Chondrocyte (in vitro differentiated cells): Measurements from ENCODE around the gene AUTS2. TPM values are rescaled to one million over a fixed set of nuclear protein-coding genes. Genes with fewer than 3 reads are reported as not detected.

ENCODE experiments used
- DNase-seq: peaks from one replicate; pipeline ENCODE4 v3.0.0; 2021; ENCODE audit warnings: mixed read lengths, low spot score
- H3K27ac Mint-ChIP-seq: one replicate; pipeline ENCODE4 v1.8.0; 2021; ENCODE audit warnings: mild to moderate bottlenecking, moderate library complexity, mixed read lengths; ENCODE audit not compliant: unreplicated experiment
- H3K27me3 Mint-ChIP-seq: 2 replicates; pipeline ENCODE4 v1.8.0; 2021; ENCODE audit warnings: low read depth, mixed read lengths
- H3K36me3 Mint-ChIP-seq: 2 replicates; pipeline ENCODE4 v1.8.0; 2021; ENCODE audit warnings: low read depth, mixed read lengths
- H3K4me1 Mint-ChIP-seq: 2 replicates; pipeline ENCODE4 v1.8.0; 2021; ENCODE audit warnings: low read depth, mild to moderate bottlenecking, mixed read lengths
- H3K4me3 Mint-ChIP-seq: one replicate; pipeline ENCODE4 v1.8.0; 2021; ENCODE audit warnings: mild to moderate bottlenecking, moderate library complexity, mixed read lengths; ENCODE audit not compliant: unreplicated experiment
- H3K9me3 Mint-ChIP-seq: 2 replicates; pipeline ENCODE4 v1.8.0; 2021; ENCODE audit warnings: low read depth, mixed read lengths
- total RNA-seq: library from RNA; stranded (reverse); gene quantifications from 3 replicates; pipeline ENCODE4 v1.2.1, GENCODE V29; 2021
- TF ChIP-seq, protein P1 (sequence below): fragments of 200-600 bp; sonication (generic); IDR thresholded peaks from 2 replicates; pipeline ENCODE4 v1.5.0; 2021; ENCODE audit warnings: antibody characterized with exemption, mild to moderate bottlenecking, moderate library complexity

Gene AUTS2
- total RNA-seq, 1 donor from 2014 or later = 31.5 TPM

DNA sequence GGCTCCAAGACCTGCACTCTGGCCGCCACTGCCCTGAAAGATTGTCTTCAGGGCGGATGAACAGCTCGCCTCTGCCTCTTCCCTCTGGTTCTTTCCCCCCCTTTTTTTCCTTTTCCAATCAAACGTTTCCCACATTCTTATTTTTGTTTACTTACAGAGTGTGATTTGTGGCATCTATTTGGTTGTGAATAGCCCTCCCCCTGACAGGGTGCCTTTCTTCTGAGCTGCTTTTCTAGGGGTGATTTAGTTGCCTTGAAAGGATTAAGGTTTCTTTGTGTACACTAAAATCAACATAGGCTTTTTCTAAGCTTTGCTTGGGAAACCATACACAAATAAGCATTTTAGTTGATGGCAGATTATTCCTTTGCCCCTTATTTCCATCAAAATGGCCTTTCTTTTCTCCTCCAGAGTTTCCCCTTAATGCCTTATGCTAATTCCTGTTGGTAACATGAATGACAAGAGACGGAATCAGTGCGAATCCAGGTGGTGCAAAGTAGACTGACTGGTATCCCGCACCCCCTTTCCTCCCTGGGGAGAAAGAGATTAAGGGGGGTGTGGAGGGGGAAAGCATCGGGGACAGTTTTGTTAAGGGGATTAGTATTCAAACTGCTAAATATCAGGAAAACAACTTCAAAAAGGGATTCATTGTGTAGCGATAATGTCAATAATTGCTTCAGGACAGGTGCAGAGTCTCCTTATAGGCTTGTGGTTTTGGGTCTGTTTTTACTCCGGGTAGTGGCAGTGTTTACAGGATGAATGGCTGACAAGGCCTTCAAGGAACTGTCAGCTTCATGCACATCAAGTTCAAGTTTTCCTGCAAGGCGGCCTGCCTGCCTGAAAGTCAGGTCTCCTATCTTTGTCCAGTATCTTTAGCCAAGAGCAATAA is 1102.0 kb downstream of the AUTS2 start:
- Mint-ChIP-seq H3K4me1 (peaks cover 37% of the 10 kb centered on the region), H3K27ac (no peak overlapping the region), H3K36me3 (peaks cover 2% of the 10 kb centered on the region), H3K9me3 (no peaks in the 10 kb centered on the region), H3K4me3 (no peak overlapping the region), H3K27me3 (no peaks in the 10 kb centered on the region)
- TF ChIP-seq, protein P1, sequence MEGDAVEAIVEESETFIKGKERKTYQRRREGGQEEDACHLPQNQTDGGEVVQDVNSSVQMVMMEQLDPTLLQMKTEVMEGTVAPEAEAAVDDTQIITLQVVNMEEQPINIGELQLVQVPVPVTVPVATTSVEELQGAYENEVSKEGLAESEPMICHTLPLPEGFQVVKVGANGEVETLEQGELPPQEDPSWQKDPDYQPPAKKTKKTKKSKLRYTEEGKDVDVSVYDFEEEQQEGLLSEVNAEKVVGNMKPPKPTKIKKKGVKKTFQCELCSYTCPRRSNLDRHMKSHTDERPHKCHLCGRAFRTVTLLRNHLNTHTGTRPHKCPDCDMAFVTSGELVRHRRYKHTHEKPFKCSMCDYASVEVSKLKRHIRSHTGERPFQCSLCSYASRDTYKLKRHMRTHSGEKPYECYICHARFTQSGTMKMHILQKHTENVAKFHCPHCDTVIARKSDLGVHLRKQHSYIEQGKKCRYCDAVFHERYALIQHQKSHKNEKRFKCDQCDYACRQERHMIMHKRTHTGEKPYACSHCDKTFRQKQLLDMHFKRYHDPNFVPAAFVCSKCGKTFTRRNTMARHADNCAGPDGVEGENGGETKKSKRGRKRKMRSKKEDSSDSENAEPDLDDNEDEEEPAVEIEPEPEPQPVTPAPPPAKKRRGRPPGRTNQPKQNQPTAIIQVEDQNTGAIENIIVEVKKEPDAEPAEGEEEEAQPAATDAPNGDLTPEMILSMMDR = no peak
- DNase-seq = no peak

DNA sequence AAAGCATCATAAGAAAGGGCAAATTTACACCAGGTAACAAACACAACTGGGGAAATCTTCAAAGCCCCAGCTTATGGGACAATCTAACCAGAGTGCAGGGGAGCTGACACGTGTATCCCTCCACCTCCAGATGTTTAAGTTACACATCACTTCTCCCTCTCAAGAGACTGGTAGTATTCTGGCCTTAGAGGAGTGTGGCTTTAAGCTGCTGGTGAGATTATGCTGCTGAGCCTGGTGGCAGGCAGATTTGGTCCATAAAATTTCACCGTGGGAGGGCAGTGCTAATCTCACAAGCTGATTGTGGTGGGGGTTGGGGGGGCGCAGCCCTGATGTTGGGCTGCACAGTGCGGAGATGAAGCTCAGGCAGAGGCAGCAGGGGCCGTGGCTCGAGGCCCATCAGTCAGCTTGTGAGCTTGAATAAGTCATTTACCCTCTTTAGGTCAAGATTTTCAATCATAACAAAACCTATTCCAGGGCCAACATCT is 1102.7 kb downstream of the AUTS2 start:
- H3K27ac Mint-ChIP-seq = no peak overlapping the region
- H3K36me3 Mint-ChIP-seq = peaks cover 2% of the 10 kb centered on the region
- H3K4me3 Mint-ChIP-seq = no peak overlapping the region
- peaks cover 37% of the 10 kb centered on the region for H3K4me1 Mint-ChIP-seq
- TF ChIP-seq, protein P1 = no peak
- no peaks in the 10 kb centered on the region for H3K27me3 Mint-ChIP-seq
- no peaks in the 10 kb centered on the region for H3K9me3 Mint-ChIP-seq
- no peak for DNase-seq

DNA sequence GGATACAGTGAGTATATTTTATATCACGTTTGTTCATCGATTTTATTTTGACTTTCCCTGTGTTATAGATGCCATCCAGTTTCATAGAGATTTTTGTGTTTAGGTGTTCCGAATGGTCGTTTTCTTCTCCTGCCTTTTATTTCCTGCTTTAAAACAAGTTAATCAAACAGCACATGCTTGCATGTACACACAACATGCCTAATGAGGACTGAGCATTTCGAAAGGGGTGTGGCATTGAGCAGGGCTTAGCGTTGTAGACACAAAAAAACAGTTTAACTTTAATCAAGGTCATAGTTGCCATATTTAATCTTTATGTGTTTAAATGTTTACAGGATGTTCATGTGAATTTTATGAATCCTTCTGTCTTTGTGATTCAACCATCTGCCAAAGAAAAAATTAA is 1103.2 kb downstream of the AUTS2 start:
- Mint-ChIP-seq H3K36me3 (peaks cover 2% of the 10 kb centered on the region), H3K27me3 (no peaks in the 10 kb centered on the region), H3K4me3 (no peak overlapping the region), H3K4me1 (peaks cover 34% of the 10 kb centered on the region), H3K27ac (no peak overlapping the region), H3K9me3 (no peaks in the 10 kb centered on the region)
- no peak for DNase-seq
- TF ChIP-seq, protein P1 = no peak

DNA sequence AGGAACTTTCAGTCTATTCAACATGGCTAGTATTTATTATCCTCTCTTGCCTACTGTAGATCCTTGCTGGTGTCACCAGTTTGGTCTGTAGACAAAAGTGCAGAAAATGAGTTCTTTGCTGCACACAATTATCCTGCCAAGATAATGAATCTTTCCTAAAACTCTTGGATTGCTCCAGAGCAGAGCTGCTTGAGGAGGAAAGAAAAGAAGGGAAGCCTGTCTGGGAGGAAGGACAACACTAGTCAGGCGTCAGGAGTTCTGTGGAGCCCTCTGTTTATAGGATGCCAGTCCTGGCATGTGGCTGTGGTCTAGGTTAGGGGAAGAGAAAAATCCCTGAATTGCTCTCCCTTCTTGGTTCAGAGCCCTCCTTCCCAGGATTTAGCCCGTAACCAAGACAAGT is 1103.7 kb downstream of the AUTS2 start:
- no peaks in the 10 kb centered on the region for H3K27me3 Mint-ChIP-seq

DNA sequence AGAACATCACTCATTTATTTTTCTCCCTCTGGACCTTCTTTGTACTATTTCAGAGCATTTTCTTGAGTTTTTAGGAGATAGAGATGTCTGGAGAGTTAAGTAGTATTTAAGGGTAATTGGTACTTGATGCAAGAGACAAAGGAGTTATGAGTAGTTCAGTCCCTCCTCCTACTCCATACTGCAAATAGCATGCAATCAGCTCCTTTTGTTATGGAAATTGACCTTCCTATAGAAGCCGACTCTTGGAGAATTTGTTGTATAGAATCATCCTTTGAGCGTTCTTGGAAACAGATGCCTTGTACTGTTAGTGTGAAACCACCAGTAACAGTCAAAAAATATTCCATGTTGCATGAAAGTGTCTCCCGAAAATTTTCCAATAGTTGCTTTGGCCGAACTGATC is 1105.5 kb downstream of the AUTS2 start:
- H3K27ac Mint-ChIP-seq = no peak overlapping the region
- DNase-seq = no peak
- no peak overlapping the region for H3K4me3 Mint-ChIP-seq
- H3K4me1 Mint-ChIP-seq = peaks cover 20% of the 10 kb centered on the region
- no peaks in the 10 kb centered on the region for H3K27me3 Mint-ChIP-seq
- no peaks in the 10 kb centered on the region for H3K9me3 Mint-ChIP-seq
- TF ChIP-seq, protein P1 = no peak
- peaks cover 2% of the 10 kb centered on the region for H3K36me3 Mint-ChIP-seq

More for the DNA sequence above, 1103.7 kb downstream of the AUTS2 start:
- Mint-ChIP-seq H3K27ac (no peak overlapping the region), H3K9me3 (no peaks in the 10 kb centered on the region), H3K4me1 (peaks cover 29% of the 10 kb centered on the region), H3K36me3 (peaks cover 2% of the 10 kb centered on the region), H3K4me3 (no peak overlapping the region)
- TF ChIP-seq, protein P1 = no peak
- no peak for DNase-seq
